ACHN (cell line): ENCODE results near the gene GJB3.
A peak's percentile ranks its signal among the peaks of the same experiment; 100 is the strongest.
"Not testable (repeated sequence)": the region's sequence is repeated elsewhere in the genome, so short reads cannot be mapped to it uniquely, and the experiment has no call there.

Source experiments
- DNase-seq: peaks from one replicate; pipeline ENCODE4 v3.0.0-alpha.2; 2015
- in situ Hi-C: cut with HindIII; loops from 2 replicates; pipeline ENCODE4 v1.10.0; 2017; ENCODE audit warnings: low sequenced_read_pairs, low pct_ligation_motif_present, low pct_unique_long_range_greater_than_20kb

Gene GJB3

GRCh38 chr1:34781071-34781843 lies at the start of gene GJB3:
Gene GJB3, plus strand, starts transcription at chr1:34781214. Its CDS starts 3,549 bp downstream, at chr1:34784763.
- in situ Hi-C loops: no loop called here
- peak; percentile 1 for DNase-seq

- in situ Hi-C loops, DNase-seq: not testable (repeated sequence)
Observed at GRCh38 chr1:34732831-34733230, 48.2 kb upstream of the GJB3 start.

- in situ Hi-C loops: no loop called here
Observed at GRCh38 chr1:34736692-34737091, 44.3 kb upstream of the GJB3 start.

GRCh38 chr1:34737236-34737635 lies 43.8 kb upstream of the GJB3 start:
- DNase-seq, in situ Hi-C loops: not testable (repeated sequence)

More at GRCh38 chr1:34736692-34737091, 44.3 kb upstream of the GJB3 start:
- no peak for DNase-seq

- no peak for DNase-seq
- in situ Hi-C loops: no loop called here
Observed at GRCh38 chr1:34739613-34740012, 41.4 kb upstream of the GJB3 start.

GRCh38 chr1:34740161-34740868 lies 40.7 kb upstream of the GJB3 start:
- DNase-seq: no peak
- in situ Hi-C loops: no loop called here

GRCh38 chr1:34742667-34743270 lies 38.2 kb upstream of the GJB3 start:
- peak; percentile 60 for DNase-seq

GRCh38 chr1:34743775-34744174 lies 37.2 kb upstream of the GJB3 start:
- in situ Hi-C loops: no loop called here
- no peak for DNase-seq

More at GRCh38 chr1:34742667-34743270, 38.2 kb upstream of the GJB3 start:
- in situ Hi-C loops: no loop called here

- DNase-seq: no peak
- in situ Hi-C loops: no loop called here
Observed at GRCh38 chr1:34744851-34745250, 36.2 kb upstream of the GJB3 start.

- in situ Hi-C loops: no loop called here
- no peak for DNase-seq
Observed at GRCh38 chr1:34745666-34746065, 35.3 kb upstream of the GJB3 start.

GRCh38 chr1:34746101-34746500 lies 34.9 kb upstream of the GJB3 start:
- in situ Hi-C loops: no loop called here

GRCh38 chr1:34746785-34747637 lies 34.0 kb upstream of the GJB3 start:
- in situ Hi-C loops: no loop called here
- no peak for DNase-seq

More at GRCh38 chr1:34746101-34746500, 34.9 kb upstream of the GJB3 start:
- no peak for DNase-seq

- in situ Hi-C loops: no loop called here
Observed at GRCh38 chr1:34747638-34747941, 33.4 kb upstream of the GJB3 start.

GRCh38 chr1:34749992-34750391 lies 31.0 kb upstream of the GJB3 start:
- in situ Hi-C loops: no loop called here
- DNase-seq: no peak

More at GRCh38 chr1:34747638-34747941, 33.4 kb upstream of the GJB3 start:
- no peak for DNase-seq

GRCh38 chr1:34750610-34751009 lies 30.4 kb upstream of the GJB3 start:
- in situ Hi-C loops: no loop called here
- no peak for DNase-seq

GRCh38 chr1:34753163-34753562 lies 27.9 kb upstream of the GJB3 start:
- in situ Hi-C loops: no loop called here
- no peak for DNase-seq

- no peak for DNase-seq
- in situ Hi-C loops: no loop called here
Observed at GRCh38 chr1:34754964-34755637, 25.9 kb upstream of the GJB3 start, which contains the start of gene GJB5. Gene GJB5, plus strand, starts transcription at chr1:34755047. Its CDS starts 2,284 bp downstream, at chr1:34757331.

- in situ Hi-C loops: no loop called here
- DNase-seq: no peak
Observed at GRCh38 chr1:34755961-34756360, 25.1 kb upstream of the GJB3 start.
